ENCODE results near the gene DNAJC18.
A peak's percentile ranks its signal among the peaks of the same experiment; 100 is the strongest.
"Not testable (repeated sequence)": the region's sequence is repeated elsewhere in the genome, so short reads cannot be mapped to it uniquely, and the experiment has no call there.

Gene DNAJC18

GRCh38 chr5:139439013-139439903 is at the start of gene DNAJC18:
Gene DNAJC18 (minus strand): TSS chr5:139439525. CDS start chr5:139439445, 80 bp downstream.
- peak; percentile 87 for DNase-seq

GRCh38 chr5:139488260-139488659 is 48.9 kb upstream of the DNAJC18 start:
- DNase-seq, result no peak

- DNase-seq, result no peak
These were observed 46.9 kb upstream of the DNAJC18 start for GRCh38 chr5:139486201-139486600.

GRCh38 chr5:139482890-139483208 is 43.5 kb upstream of the DNAJC18 start:
- DNase-seq, result not testable (repeated sequence)

GRCh38 chr5:139482050-139482889 is 42.9 kb upstream of the DNAJC18 start, which contains the start of gene STING1:
Gene STING1 (minus strand): TSS chr5:139482758. CDS start chr5:139481704, 1,054 bp downstream.
- DNase-seq, result peak; percentile 99

GRCh38 chr5:139481580-139482049 is 42.3 kb upstream of the DNAJC18 start:
- DNase-seq, result no peak

GRCh38 chr5:139481122-139481533 is 41.8 kb upstream of the DNAJC18 start:
- no peak for DNase-seq

GRCh38 chr5:139479729-139480128 is 40.4 kb upstream of the DNAJC18 start:
- not testable (repeated sequence) for DNase-seq

GRCh38 chr5:139478657-139479423 is 39.5 kb upstream of the DNAJC18 start:
- not testable (repeated sequence) for DNase-seq

- DNase-seq, result no peak
These were observed 36.7 kb upstream of the DNAJC18 start for GRCh38 chr5:139475865-139476617.

GRCh38 chr5:139474890-139475791 is 35.8 kb upstream of the DNAJC18 start:
- peak; percentile 76 for DNase-seq

GRCh38 chr5:139473565-139473964 is 34.2 kb upstream of the DNAJC18 start:
- DNase-seq, result no peak

- DNase-seq, result no peak
These were observed 33.8 kb upstream of the DNAJC18 start for GRCh38 chr5:139473105-139473504.

- DNase-seq, result no peak
These were observed 33.2 kb upstream of the DNAJC18 start for GRCh38 chr5:139472386-139473030.

GRCh38 chr5:139470821-139471300 is 31.5 kb upstream of the DNAJC18 start, which contains the start of gene SMIM33:
Gene SMIM33 (plus strand): TSS chr5:139471004. CDS start chr5:139471122, 118 bp downstream.
- DNase-seq, result no peak

- DNase-seq, result no peak
These were observed 29.2 kb upstream of the DNAJC18 start for GRCh38 chr5:139468421-139468931.

GRCh38 chr5:139462586-139463276 is 23.4 kb upstream of the DNAJC18 start, which contains the start of gene ECSCR:
Gene ECSCR (minus strand): TSS chr5:139462743. CDS start chr5:139462670, 73 bp downstream.
- DNase-seq, result no peak

GRCh38 chr5:139461698-139462097 is 22.4 kb upstream of the DNAJC18 start:
- DNase-seq, result no peak

GRCh38 chr5:139461176-139461575 is 21.9 kb upstream of the DNAJC18 start:
- DNase-seq, result no peak
